Measurements from ENCODE around the gene NECTIN3. TPM values are rescaled to one million over a fixed set of nuclear protein-coding genes. Genes with fewer than 3 reads are reported as not detected.

NECTIN3 gene
- total RNA-seq, 1 experiment from 2014 or later = 25.5 TPM

GRCh38 chr3:111076732-111077131 lies 5.1 kb downstream of the NECTIN3 start:
- in situ Hi-C loops (cut with HindIII; ENCODE audit: low pct_unique_long_range_greater_than_20kb, low sequenced_read_pairs) = no loop called here
- peak; percentile 67 for DNase-seq (ENCODE audit: low read depth, low spot score)

- in situ Hi-C loops (cut with HindIII; ENCODE audit: low pct_unique_long_range_greater_than_20kb, low sequenced_read_pairs) = no loop called here
- no peak for DNase-seq (ENCODE audit: low read depth, low spot score)
Measured at GRCh38 chr3:111077369-111077768, 5.8 kb downstream of the NECTIN3 start.

GRCh38 chr3:111080413-111080812 lies 8.8 kb downstream of the NECTIN3 start:
- in situ Hi-C loops (cut with HindIII; ENCODE audit: low pct_unique_long_range_greater_than_20kb, low sequenced_read_pairs) = no loop called here
- DNase-seq (ENCODE audit: low read depth, low spot score) = peak; percentile 64

GRCh38 chr3:111081008-111081545 lies 9.5 kb downstream of the NECTIN3 start:
- peak; percentile 87 for DNase-seq (ENCODE audit: low read depth, low spot score)
- in situ Hi-C loops (cut with HindIII; ENCODE audit: low pct_unique_long_range_greater_than_20kb, low sequenced_read_pairs) = no loop called here

GRCh38 chr3:111084911-111085310 lies 13.3 kb downstream of the NECTIN3 start:
- in situ Hi-C loops (cut with HindIII; ENCODE audit: low pct_unique_long_range_greater_than_20kb, low sequenced_read_pairs) = no loop called here
- DNase-seq (ENCODE audit: low read depth, low spot score) = no peak

- DNase-seq (ENCODE audit: low read depth, low spot score) = no peak
- in situ Hi-C loops (cut with HindIII; ENCODE audit: low pct_unique_long_range_greater_than_20kb, low sequenced_read_pairs) = no loop called here
Measured at GRCh38 chr3:111087924-111088469, 16.4 kb downstream of the NECTIN3 start.

GRCh38 chr3:111096487-111097209 lies 25.0 kb downstream of the NECTIN3 start:
- in situ Hi-C loops (cut with HindIII; ENCODE audit: low pct_unique_long_range_greater_than_20kb, low sequenced_read_pairs) = no loop called here
- DNase-seq (ENCODE audit: low read depth, low spot score) = no peak

- no peak for DNase-seq (ENCODE audit: low read depth, low spot score)
- in situ Hi-C loops (cut with HindIII; ENCODE audit: low pct_unique_long_range_greater_than_20kb, low sequenced_read_pairs) = no loop called here
Measured at GRCh38 chr3:111103807-111104206, 32.2 kb downstream of the NECTIN3 start.

- no peak for DNase-seq (ENCODE audit: low read depth, low spot score)
- in situ Hi-C loops (cut with HindIII; ENCODE audit: low pct_unique_long_range_greater_than_20kb, low sequenced_read_pairs) = no loop called here
Measured at GRCh38 chr3:111106993-111107661, 35.5 kb downstream of the NECTIN3 start.

- no peak for DNase-seq (ENCODE audit: low read depth, low spot score)
- in situ Hi-C loops (cut with HindIII; ENCODE audit: low pct_unique_long_range_greater_than_20kb, low sequenced_read_pairs) = no loop called here
Measured at GRCh38 chr3:111107662-111108035, 36.0 kb downstream of the NECTIN3 start.

GRCh38 chr3:111112913-111113312 lies 41.3 kb downstream of the NECTIN3 start:
- no peak for DNase-seq (ENCODE audit: low read depth, low spot score)
- in situ Hi-C loops (cut with HindIII; ENCODE audit: low pct_unique_long_range_greater_than_20kb, low sequenced_read_pairs) = no loop called here

- in situ Hi-C loops (cut with HindIII; ENCODE audit: low pct_unique_long_range_greater_than_20kb, low sequenced_read_pairs) = no loop called here
- DNase-seq (ENCODE audit: low read depth, low spot score) = no peak
Measured at GRCh38 chr3:111128884-111129283, 57.3 kb downstream of the NECTIN3 start.

GRCh38 chr3:111130827-111131226 lies 59.2 kb downstream of the NECTIN3 start:
- in situ Hi-C loops (cut with HindIII; ENCODE audit: low pct_unique_long_range_greater_than_20kb, low sequenced_read_pairs) = no loop called here
- DNase-seq (ENCODE audit: low read depth, low spot score) = no peak

- DNase-seq (ENCODE audit: low read depth, low spot score) = no peak
- in situ Hi-C loops (cut with HindIII; ENCODE audit: low pct_unique_long_range_greater_than_20kb, low sequenced_read_pairs) = no loop called here
Measured at GRCh38 chr3:111134302-111134701, 62.7 kb downstream of the NECTIN3 start.

- in situ Hi-C loops (cut with HindIII; ENCODE audit: low pct_unique_long_range_greater_than_20kb, low sequenced_read_pairs) = no loop called here
- DNase-seq (ENCODE audit: low read depth, low spot score) = no peak
Measured at GRCh38 chr3:111151438-111151837, 79.8 kb downstream of the NECTIN3 start.

GRCh38 chr3:111152496-111152895 lies 80.9 kb downstream of the NECTIN3 start:
- in situ Hi-C loops (cut with HindIII; ENCODE audit: low pct_unique_long_range_greater_than_20kb, low sequenced_read_pairs) = no loop called here
- no peak for DNase-seq (ENCODE audit: low read depth, low spot score)

- in situ Hi-C loops (cut with HindIII; ENCODE audit: low pct_unique_long_range_greater_than_20kb, low sequenced_read_pairs) = no loop called here
- no peak for DNase-seq (ENCODE audit: low read depth, low spot score)
Measured at GRCh38 chr3:111156517-111156916, 84.9 kb downstream of the NECTIN3 start.

GRCh38 chr3:111159391-111159790 lies 87.8 kb downstream of the NECTIN3 start:
- in situ Hi-C loops (cut with HindIII; ENCODE audit: low pct_unique_long_range_greater_than_20kb, low sequenced_read_pairs) = no loop called here

GRCh38 chr3:111164621-111165020 lies 93.0 kb downstream of the NECTIN3 start:
- DNase-seq (ENCODE audit: low read depth, low spot score) = no peak
- in situ Hi-C loops (cut with HindIII; ENCODE audit: low pct_unique_long_range_greater_than_20kb, low sequenced_read_pairs) = no loop called here

More at GRCh38 chr3:111159391-111159790, 87.8 kb downstream of the NECTIN3 start:
- no peak for DNase-seq (ENCODE audit: low read depth, low spot score)

Measured in SK-MEL-5 (cell line).